SU-DHL-6 (cell line): Measurements from ENCODE around the gene ATXN7L1.

Experiments
- H2AFZ ChIP-seq: fragments of 200-600 bp; sonication (generic); 2 replicates; pipeline ENCODE4 v1.6.1; 2014; ENCODE audit warnings: low read depth, mild to moderate bottlenecking, moderate library complexity, mixed read lengths, antibody characterized with exemption, low read length; ENCODE audit not compliant: severe bottlenecking
- H3F3A ChIP-seq: fragments of 200-600 bp; shearing (Covaris generic); 2 replicates; pipeline ENCODE4 v1.6.0; 2016; ENCODE audit warnings: antibody characterized with exemption, mild to moderate bottlenecking; ENCODE audit not compliant: insufficient read depth
- H3K27ac ChIP-seq: fragments of 200-600 bp; sonication (generic); 2 replicates; pipeline ENCODE4 v1.5.1; 2016; ENCODE audit warnings: low read depth, mild to moderate bottlenecking, low read length, moderate library complexity, mixed read lengths
- H3K27me3 ChIP-seq: fragments of 200-600 bp; sonication (generic), shearing (Covaris generic); 2 replicates; pipeline ENCODE4 v1.6.0; 2014; ENCODE audit warnings: mild to moderate bottlenecking, low read length
- H3K36me3 ChIP-seq: fragments of 200-600 bp; sonication (generic); 2 replicates; pipeline ENCODE4 v1.6.1; 2014; ENCODE audit warnings: mild to moderate bottlenecking, low read length, mixed read lengths
- H3K4me2 ChIP-seq: fragments of 300-600, 200-600 bp; shearing (Covaris generic), sonication (generic); 2 replicates; pipeline ENCODE4 v1.6.0; 2014; ENCODE audit warnings: low read length, low read depth, mild to moderate bottlenecking; ENCODE audit not compliant: poor library complexity, severe bottlenecking
- H3K4me3 ChIP-seq: fragments of 200-600 bp; sonication (generic); 2 replicates; pipeline ENCODE4 v1.5.1; 2014; ENCODE audit warnings: antibody characterized with exemption, low read length, mild to moderate bottlenecking, mixed read lengths; ENCODE audit not compliant: insufficient read depth, poor library complexity, severe bottlenecking
- H3K79me2 ChIP-seq: fragments of 200-600 bp; sonication (generic); 2 replicates; pipeline ENCODE4 v1.6.1; 2014; ENCODE audit warnings: mild to moderate bottlenecking, low read length, moderate library complexity; ENCODE audit not compliant: insufficient read depth
- H3K9ac ChIP-seq: fragments of 200-600 bp; sonication (generic); 2 replicates; pipeline ENCODE4 v1.7.0; 2014; ENCODE audit warnings: mild to moderate bottlenecking, low read length
- H3K9me2 ChIP-seq: fragments of 200-600 bp; sonication (generic); replicated peaks from 2 replicates; pipeline ENCODE4 v1.6.1; 2014; ENCODE audit warnings: low read length; ENCODE audit not compliant: insufficient read depth
- H3K9me3 ChIP-seq: fragments of 200-600 bp; sonication (generic); 2 replicates; pipeline ENCODE4 v1.6.1; 2014; ENCODE audit warnings: low read length, mixed read lengths; ENCODE audit not compliant: insufficient read depth
- H4K20me1 ChIP-seq: fragments of 200-600 bp; sonication (generic); 2 replicates; pipeline ENCODE4 v1.6.1; 2014; ENCODE audit warnings: low read depth, mild to moderate bottlenecking, antibody characterized with exemption, low read length, moderate library complexity, mixed read lengths
- EZH2phosphoT487 ChIP-seq: fragments of 200-600 bp; sonication (generic), shearing (Covaris generic); conservative IDR thresholded peaks from 2 replicates; pipeline ENCODE4 v1.6.1; 2018; ENCODE audit warnings: mild to moderate bottlenecking, antibody characterized with exemption, low read length, moderate library complexity, mixed read lengths
- TF ChIP-seq, protein P1 (sequence below): fragments of 200-600 bp; sonication (generic); IDR thresholded peaks from one replicate; pipeline ENCODE4 v1.5.1; 2017; ENCODE audit warnings: antibody characterized with exemption, mild to moderate bottlenecking, low read length, moderate library complexity; ENCODE audit not compliant: insufficient read depth, poor library complexity, severe bottlenecking

The ATXN7L1 gene

DNA sequence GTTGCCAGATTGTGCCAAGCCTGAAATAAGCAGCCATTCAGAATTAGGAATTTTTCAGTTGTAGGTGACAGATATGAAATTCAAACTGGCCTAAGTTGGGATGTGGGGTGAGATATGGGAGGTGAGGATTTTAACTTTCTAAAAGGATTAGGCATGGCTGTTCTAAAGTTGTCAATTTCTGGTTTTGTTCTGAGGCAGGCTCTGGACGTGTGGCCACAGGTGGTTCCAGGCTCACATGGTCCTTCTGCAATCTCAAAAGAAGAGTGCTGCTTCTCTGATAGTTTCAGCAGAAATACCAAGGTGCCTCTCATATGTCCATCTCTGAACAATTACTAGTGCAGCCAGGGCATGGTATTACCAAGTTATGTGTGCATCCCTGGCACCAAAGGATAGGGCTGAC is 316.5 kb downstream of the ATXN7L1 start:
- Histone ChIP-seq H3K79me2 (no peaks in the 10 kb centered on the region), H3K9me3 (no peaks in the 10 kb centered on the region), H3K9ac (no peak overlapping the region), H3F3A (peaks cover 4% of the 10 kb centered on the region; the same call in 1 of the 2 replicates), H3K27me3 (no peaks in the 10 kb centered on the region), H3K4me2 (no peak overlapping the region), H3K9me2 (no peaks in the 10 kb centered on the region), H3K36me3 (peaks cover 26% of the 10 kb centered on the region), H3K4me3 (no peak overlapping the region), H4K20me1 (no peaks in the 10 kb centered on the region), H3K27ac (no peak overlapping the region), H2AFZ (no peak overlapping the region)
- TF ChIP-seq EZH2phosphoT487, result no peak
- TF ChIP-seq, protein P1, sequence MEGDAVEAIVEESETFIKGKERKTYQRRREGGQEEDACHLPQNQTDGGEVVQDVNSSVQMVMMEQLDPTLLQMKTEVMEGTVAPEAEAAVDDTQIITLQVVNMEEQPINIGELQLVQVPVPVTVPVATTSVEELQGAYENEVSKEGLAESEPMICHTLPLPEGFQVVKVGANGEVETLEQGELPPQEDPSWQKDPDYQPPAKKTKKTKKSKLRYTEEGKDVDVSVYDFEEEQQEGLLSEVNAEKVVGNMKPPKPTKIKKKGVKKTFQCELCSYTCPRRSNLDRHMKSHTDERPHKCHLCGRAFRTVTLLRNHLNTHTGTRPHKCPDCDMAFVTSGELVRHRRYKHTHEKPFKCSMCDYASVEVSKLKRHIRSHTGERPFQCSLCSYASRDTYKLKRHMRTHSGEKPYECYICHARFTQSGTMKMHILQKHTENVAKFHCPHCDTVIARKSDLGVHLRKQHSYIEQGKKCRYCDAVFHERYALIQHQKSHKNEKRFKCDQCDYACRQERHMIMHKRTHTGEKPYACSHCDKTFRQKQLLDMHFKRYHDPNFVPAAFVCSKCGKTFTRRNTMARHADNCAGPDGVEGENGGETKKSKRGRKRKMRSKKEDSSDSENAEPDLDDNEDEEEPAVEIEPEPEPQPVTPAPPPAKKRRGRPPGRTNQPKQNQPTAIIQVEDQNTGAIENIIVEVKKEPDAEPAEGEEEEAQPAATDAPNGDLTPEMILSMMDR, result no peak
